Stimulated activated CD4-positive, alpha-beta T cell treated with anti-CD3 and anti-CD28 coated beads, Interleukin-2, amount 100 ng/mL, for 24 hours (primary cell): ENCODE data around the gene MRPL45.
A peak's percentile ranks its signal among the peaks of the same experiment; 100 is the strongest.
"Not testable (repeated sequence)": the region's sequence is repeated elsewhere in the genome, so short reads cannot be mapped to it uniquely, and the experiment has no call there.

Experiments used
- DNase-seq, 2 donors: peaks; one replicate each; pipeline ENCODE4 v3.0.0-alpha.2; 2020

MRPL45 gene

GRCh38 chr17:38296834-38297517 is at the start of gene MRPL45:
TSS of gene MRPL45 (plus strand) at chr17:38297168. CDS start at chr17:38297184, 16 bp downstream.
- peak; percentile 96 to 97 for DNase-seq

GRCh38 chr17:38253191-38253590 is 43.8 kb upstream of the MRPL45 start:
- DNase-seq = not testable (repeated sequence)

GRCh38 chr17:38254357-38254756 is 42.6 kb upstream of the MRPL45 start:
- not testable (repeated sequence) for DNase-seq

GRCh38 chr17:38257013-38257621 is 39.9 kb upstream of the MRPL45 start:
- peak; percentile 76 to 84 for DNase-seq

DNA sequence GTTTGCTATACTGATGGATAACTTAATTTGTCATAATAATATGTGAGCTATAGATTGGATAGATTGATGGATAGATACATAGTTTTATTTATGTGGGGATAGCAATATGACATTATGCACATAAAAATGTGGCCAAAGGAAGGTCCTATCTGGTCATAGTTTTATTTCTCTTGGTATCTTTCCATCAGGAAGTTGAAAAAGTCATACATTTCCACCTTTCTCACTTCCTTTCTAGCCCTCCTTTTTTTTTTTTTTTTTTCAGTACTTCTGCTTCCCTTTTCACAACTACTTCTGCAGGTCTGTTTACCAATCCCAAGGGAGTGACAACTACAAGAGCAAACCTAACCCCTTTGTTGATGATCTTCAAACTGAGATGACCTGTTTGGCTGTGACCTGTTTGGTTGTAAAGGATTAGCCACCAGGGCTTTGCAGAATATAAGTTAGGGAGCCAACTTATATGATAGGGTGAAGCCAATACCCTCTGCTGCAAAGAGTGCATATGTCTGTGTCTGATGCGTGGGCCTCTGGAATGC is 30.9 kb upstream of the MRPL45 start:
- not testable (repeated sequence) for DNase-seq

- DNase-seq = not testable (repeated sequence)
Measured at GRCh38 chr17:38266571-38266970, 30.4 kb upstream of the MRPL45 start.

- DNase-seq = not testable (repeated sequence)
Measured at GRCh38 chr17:38268138-38268537, 28.8 kb upstream of the MRPL45 start.

- DNase-seq = not testable (repeated sequence)
Measured at GRCh38 chr17:38269045-38269444, 27.9 kb upstream of the MRPL45 start.

GRCh38 chr17:38269552-38269951 is 27.4 kb upstream of the MRPL45 start:
- not testable (repeated sequence) for DNase-seq

DNA sequence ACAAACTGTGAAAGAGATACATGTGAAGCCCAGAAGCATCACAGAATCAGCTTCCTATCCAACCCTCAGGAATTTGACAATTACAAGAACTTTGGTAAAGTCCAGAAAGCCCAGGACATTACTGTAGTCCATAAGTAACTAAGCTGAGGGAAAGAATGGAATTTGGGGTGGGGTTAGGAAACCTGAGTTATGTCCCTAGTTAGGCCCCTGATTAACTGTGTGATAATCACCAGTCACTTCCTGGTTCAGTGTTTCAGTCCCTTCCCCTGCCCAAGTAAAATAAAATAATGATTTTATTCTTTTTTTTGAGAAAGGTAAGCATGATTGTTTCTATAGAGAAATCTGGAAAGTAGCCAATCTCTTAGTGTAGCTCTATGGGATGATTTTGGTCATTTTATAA is 11.0 kb upstream of the MRPL45 start:
- not testable (repeated sequence) for DNase-seq

DNA sequence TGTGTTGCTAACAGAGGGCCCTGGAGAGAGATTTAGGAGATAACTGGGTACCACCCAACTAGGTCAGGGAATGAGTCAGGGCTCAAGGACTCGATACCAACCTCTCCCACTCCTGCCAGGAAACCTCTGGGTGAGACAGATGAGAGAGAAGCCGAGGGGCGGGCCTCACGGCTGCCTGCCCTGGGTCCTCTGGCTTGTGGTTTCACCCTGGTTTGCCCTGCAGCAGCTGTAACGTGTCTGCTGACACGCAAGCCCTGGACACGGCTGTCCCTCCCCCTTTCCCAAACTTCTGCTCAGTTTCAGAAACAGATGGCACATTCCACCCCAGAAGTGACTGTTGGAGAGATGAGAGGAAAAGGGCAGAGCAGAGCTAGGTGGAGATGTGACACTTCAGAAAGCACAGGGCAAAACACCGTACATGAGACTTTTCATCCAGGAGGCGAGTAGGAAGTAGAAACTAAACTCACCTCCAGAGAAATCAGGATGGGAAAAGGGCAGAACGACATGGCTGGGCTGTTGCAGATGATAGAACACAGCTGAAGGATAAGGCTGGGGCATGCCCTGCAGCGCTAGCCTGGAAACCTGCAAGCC is 10.4 kb upstream of the MRPL45 start:
- peak in 1 of 2 donors; percentile 34 for DNase-seq

DNA sequence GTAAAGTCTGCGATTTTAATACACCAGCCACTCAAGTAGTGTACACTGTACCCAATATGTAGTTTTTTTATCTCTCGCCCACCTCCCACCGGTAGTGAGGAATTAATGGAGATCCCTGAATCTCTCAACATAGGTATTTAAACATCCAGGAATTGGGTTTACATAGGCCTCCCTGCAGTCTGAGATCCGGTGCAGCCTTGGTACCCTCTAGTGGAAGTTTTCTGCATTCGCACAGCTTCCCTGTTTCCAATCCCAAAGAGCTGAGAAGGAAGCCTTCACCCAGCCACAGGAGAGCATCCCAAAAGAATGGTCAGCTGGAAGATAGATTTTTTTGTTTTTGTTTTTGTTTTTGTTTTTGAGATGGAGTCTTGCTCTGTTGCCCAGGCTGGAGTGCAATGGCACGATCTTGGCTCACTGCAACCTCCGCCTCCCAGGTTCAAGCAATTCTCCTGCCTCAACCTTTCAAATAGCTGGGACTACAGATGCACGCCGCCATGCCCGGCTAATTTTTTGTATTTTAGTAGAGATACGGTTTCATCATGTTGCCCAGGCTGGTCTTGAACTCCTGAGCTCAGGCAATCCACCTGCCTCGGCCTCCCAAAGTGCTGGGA is 8.6 kb upstream of the MRPL45 start:
- DNase-seq = not testable (repeated sequence)

GRCh38 chr17:38289760-38290159 is 7.2 kb upstream of the MRPL45 start:
- not testable (repeated sequence) for DNase-seq

DNA sequence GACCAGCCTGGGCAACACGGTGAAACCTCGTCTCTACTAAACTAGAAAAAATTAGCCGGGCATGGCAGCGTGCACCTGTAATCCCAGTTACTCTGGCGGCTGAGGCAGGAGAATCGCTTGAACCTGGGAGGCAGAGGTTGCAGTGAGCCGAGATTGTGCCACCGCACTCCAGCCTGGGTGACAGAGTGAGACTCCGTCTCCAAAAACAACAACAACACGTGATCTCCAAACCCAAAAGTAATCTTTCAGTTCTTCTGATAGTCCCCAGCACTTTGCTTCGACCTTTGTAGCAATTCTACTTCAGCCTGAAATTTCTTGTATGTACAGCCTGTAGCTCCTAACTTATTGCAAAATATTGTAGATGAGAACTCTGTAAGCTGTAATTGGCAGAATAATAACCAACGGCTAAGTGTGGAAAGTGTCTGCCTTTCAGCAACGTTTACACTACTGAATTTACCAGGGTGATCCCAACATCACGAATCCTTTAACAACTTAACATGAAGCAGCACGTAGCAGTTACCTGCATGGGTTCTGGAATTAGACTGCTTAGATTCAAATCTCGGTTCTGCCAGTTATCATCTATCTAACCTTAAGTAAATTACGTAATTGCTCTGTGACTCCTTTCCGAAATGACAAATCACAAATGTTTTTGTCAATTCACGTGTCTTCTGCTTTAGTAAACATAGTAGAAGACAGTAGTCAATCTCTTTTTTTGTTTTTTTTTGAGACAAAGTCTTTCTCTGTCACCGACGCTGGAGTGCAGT is 1.2 kb upstream of the MRPL45 start:
- not testable (repeated sequence) for DNase-seq

GRCh38 chr17:38315497-38315896 is 18.5 kb downstream of the MRPL45 start:
- DNase-seq = no peak

GRCh38 chr17:38317081-38317480 is 20.1 kb downstream of the MRPL45 start:
- DNase-seq = no peak

DNA sequence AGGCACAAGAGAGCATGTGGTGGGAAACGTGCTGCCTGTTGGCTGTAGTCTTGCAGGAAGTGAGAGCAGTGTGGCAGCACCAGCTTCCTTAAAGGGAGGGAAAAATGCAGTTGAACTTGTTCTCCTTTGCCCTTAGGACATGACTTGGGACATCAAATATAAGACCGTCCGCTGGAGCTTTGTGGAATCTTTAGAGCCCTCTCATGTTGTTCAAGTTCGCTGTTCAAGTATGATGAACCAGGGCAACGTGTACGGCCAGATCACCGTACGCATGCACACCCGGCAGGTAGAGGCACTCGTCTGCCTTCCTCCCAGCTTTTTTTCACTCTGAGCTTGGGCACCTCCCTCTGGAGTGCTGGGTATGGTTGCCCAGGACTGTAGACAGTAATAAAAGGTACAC is 23.5 kb downstream of the MRPL45 start:
- DNase-seq = no peak

DNA sequence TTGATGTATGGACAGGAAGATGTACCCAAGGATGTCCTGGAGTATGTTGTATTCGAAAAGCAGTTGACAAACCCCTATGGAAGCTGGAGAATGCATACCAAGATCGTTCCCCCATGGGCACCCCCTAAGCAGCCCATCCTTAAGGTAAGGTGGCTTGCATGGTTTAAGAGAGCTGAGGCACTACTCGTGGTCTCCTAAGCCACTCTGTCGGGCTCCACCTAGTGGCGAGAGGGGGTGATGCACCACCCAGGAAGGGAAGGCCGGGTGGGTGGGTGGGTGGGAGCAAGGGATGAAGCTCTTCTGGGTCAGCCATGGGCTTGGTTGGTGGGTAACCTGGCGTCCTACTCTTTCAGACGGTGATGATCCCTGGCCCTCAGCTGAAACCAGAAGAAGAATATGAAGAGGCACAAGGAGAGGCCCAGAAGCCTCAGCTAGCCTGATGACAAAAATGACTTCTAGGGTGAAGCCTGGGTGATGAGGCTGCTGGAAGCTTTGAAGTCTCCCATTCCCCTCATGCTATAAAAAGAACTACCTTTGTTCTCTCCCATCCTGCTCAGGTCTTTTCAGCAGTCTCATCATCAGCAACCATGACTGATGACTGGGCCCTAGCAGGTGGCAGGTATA is 25.3 kb downstream of the MRPL45 start:
- DNase-seq = peak; percentile 80 to 81

DNA sequence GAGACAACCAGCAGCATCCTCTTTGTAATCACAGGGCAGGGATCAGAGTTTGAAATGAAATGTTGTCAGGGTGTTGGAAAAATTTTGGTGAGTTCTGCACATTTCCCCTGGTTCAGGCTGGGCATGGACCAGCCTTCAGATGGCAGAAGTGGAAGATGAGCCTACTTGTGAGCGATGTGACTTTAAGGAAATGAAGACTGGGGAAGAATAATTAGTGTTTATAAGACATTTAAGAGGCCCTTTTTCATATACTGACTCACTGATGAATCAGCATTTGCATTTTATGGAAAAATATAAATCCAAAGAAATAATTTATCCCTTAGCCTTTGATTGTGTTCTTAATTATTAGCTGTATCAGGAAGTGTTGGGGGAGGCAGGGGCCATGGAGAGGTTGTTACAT is 25.9 kb downstream of the MRPL45 start:
- DNase-seq = no peak

GRCh38 chr17:38324141-38324697 is 27.3 kb downstream of the MRPL45 start:
- no peak for DNase-seq

- DNase-seq = no peak
Measured at GRCh38 chr17:38324772-38325171, 27.8 kb downstream of the MRPL45 start.
